Stimulated activated CD4-positive, alpha-beta T cell treated with anti-CD3 and anti-CD28 coated beads, Interleukin-2, amount 100 ng/mL, for 48 hours (primary cell): Measurements from ENCODE around the gene CBX2.

Source experiments
- DNase-seq, 2 donors: peaks; one replicate each; pipeline ENCODE4 v3.0.0-alpha.2; 2020

CBX2 gene

DNA sequence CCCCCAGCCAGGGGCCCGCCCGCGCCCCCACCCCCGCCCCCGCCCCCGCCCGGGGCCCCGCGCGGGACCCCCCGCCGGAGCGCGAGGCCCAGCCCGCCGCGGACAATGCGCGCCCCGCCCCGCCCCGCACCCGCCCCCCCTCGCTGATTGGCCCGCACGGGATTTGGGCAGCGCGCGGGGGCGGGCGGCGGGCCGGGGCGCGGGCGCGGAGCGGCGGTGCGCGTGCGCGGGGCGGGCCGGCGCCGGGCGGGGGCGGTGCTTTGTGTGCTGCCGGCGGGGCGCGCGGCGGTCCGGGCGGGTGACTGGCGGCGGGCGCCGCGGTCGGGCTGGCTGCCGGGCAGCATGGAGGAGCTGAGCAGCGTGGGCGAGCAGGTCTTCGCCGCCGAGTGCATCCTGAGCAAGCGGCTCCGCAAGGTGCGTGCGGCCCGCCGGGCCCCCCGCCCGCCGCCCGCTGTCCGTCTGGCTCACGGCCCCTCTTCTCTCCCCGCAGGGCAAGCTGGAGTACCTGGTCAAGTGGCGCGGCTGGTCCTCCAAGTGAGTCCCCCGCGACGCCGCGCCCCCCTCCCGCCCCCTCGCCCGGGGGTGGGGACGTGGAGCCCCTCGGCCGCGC lies at the start of gene CBX2:
Gene CBX2, plus strand, starts transcription at position 255 of the 610 bp plus-strand sequence. Its CDS starts 88 bp downstream, at position 343.
- peak; percentile 80 to 82 for DNase-seq

GRCh38 chr17:79728169-79728907 lies 49.6 kb upstream of the CBX2 start:
- peak; percentile 70 to 78 for DNase-seq

GRCh38 chr17:79728908-79729471 lies 49.0 kb upstream of the CBX2 start:
- no peak for DNase-seq

- no peak for DNase-seq
Observed at GRCh38 chr17:79729761-79730160, 48.2 kb upstream of the CBX2 start.

DNA sequence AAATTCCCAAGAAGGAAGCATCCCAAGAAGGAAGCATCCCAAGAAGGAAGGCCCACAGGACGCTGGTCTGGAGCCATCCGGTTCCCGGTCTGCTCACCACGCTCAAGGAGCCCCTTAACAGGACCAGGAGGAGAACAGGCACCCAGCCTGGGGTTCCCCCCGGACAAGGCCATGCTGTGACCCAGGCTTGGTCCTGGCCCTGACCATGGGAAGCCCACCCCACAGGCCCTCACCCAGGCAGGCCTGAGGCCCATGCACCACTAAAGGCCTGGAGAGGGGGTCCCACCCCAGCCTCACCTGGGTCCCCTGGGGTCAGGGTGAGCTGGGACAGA lies 47.5 kb upstream of the CBX2 start:
- no peak for DNase-seq

GRCh38 chr17:79730769-79731483 lies 47.0 kb upstream of the CBX2 start, which contains the start of gene ENPP7:
TSS of gene ENPP7 (plus strand) at chr17:79730943. CDS start at chr17:79731140, 197 bp downstream.
- no peak for DNase-seq

DNA sequence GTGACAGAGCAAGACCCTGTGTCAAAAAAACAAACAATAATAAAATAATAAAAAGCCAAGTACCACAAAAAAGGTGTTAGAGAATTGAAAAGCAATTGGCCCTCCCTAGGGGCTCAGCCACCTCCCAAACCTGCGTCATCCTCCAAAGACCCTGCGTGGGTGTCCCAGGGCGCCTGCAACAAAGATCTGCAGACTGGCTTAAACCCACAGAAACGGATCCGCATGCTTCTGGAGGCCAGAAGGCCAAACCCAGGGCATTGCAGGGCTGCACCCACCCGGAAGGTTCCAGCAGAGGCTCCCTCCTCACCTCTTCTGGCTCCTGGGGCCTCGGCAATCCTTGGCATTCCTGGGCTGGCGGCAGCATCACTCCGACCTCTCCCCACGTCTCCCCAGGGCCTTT lies 45.7 kb upstream of the CBX2 start:
- no peak for DNase-seq

DNA sequence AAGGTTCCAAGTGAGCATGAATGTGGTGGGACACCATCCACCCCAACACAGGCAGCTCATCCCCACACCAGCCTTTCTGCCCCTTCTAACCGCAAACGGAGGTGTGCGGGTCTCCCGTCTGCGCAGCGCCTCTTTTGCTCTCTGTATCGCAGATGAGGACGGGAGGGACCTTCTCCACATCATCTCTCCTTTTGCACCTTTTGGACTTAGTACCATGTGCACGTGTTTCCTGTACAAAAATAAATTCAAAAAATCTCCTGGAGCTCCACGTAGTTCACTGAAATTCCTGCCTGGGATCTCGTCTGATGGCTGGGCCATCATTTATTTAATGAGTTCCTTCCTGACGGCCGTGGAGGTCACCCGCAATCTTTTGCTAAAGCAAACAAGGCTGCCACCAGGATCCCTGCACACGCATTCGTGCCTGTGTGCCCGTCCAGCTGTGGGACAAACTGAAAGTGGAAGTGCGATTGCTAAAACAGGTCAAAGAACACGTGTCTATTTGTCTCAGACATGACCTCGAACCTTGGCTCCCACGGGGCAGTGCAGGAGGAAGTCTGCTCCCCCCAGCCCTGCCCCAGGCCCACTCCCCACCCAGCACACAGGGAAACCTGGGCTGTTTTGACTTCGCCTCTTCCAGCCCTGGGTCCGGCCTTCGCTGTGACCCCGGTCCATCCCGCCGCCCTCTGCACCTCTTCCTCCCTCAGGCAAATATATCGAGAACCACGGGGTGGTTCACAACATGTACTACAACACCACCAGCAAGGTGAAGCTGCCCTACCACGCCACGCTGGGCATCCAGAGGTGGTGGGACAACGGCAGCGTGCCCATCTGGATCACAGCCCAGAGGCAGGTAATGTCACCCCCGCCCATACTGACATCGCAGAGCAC lies 44.9 kb upstream of the CBX2 start:
- DNase-seq, result no peak

DNA sequence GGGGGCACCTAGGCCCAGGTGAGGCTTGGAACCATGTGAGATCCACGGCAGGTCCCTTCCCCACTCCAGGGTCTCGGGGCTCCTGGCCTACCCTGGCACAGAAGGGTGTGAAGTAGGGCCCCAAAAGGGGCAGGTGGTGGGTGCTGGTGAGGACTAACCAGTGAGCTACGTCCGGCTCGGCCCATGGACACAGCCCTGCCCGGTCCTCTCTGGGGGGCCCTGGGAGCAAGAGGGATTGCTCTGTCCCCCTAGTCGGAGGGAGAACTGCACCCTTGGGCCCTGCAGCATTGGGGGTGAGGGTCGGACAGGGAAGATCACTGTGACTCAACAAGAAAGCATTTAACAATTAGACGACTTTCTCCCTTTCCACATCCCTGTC lies 44.3 kb upstream of the CBX2 start:
- no peak for DNase-seq

DNA sequence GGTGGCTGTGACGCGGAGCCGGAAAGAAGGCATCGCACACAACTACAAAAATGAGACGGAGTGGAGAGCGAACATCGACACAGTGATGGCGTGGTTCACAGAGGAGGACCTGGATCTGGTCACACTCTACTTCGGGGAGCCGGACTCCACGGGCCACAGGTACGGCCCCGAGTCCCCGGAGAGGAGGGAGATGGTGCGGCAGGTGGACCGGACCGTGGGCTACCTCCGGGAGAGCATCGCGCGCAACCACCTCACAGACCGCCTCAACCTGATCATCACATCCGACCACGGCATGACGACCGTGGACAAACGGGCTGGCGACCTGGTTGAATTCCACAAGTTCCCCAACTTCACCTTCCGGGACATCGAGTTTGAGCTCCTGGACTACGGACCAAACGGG lies 42.9 kb upstream of the CBX2 start:
- no peak for DNase-seq

- no peak for DNase-seq
Observed at GRCh38 chr17:79737046-79737921, 40.7 kb upstream of the CBX2 start.

DNA sequence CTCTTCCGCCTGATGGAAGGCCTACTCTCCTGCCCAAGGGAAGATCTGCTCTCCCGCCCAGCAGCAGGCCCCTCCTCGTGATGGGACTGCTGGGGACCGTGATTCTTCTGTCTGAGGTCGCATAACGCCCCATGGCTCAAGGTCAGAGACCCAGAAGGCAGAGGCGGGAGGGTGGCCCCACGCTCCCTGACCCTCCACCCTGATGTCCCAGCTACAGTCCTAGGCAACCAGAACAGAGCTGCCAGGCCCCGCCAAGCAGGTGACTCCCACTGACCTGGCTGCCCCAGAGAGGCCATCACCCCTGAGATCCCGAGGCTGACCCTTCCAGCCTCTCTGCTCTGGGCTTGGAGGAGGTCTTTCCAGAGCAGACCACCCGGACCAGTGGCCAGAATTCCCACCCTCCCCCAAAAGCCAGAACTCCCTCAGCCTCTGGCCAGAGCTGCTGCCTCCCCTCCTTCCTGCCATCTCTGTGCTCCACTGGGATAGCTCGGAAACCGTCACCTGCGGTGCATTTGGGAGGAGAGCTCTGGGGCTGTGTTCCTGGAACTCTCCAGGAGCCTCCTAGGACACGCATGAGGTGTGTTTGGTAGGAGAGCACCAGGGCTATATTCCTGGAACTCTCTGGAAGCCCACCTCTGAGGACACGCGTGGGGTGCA lies 39.9 kb upstream of the CBX2 start:
- no peak for DNase-seq

GRCh38 chr17:79738643-79739042 lies 39.3 kb upstream of the CBX2 start:
- DNase-seq, result no peak

GRCh38 chr17:79739148-79740062 lies 38.5 kb upstream of the CBX2 start:
- DNase-seq, result no peak

DNA sequence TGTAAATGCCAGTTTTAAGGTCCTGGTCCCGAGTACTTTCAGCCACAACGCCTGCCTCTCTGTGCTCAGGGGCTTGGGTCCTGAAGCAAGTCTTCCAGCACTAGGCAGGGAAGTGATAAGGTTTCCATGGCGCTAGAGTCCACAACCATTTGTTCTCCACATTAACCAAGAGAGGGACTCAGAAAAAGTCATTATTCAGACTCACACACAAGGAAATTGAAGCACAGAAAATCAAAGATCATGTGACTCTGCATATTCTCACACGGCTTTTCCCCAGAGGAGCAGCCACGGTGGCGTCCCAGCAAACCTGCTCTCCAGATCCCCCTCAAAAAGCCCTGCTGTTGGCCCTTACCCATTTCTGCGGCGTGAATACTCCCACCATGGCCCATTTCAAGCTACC lies 37.5 kb upstream of the CBX2 start:
- no peak for DNase-seq

- DNase-seq, result no peak
Observed at GRCh38 chr17:79741401-79741750, 36.6 kb upstream of the CBX2 start.

DNA sequence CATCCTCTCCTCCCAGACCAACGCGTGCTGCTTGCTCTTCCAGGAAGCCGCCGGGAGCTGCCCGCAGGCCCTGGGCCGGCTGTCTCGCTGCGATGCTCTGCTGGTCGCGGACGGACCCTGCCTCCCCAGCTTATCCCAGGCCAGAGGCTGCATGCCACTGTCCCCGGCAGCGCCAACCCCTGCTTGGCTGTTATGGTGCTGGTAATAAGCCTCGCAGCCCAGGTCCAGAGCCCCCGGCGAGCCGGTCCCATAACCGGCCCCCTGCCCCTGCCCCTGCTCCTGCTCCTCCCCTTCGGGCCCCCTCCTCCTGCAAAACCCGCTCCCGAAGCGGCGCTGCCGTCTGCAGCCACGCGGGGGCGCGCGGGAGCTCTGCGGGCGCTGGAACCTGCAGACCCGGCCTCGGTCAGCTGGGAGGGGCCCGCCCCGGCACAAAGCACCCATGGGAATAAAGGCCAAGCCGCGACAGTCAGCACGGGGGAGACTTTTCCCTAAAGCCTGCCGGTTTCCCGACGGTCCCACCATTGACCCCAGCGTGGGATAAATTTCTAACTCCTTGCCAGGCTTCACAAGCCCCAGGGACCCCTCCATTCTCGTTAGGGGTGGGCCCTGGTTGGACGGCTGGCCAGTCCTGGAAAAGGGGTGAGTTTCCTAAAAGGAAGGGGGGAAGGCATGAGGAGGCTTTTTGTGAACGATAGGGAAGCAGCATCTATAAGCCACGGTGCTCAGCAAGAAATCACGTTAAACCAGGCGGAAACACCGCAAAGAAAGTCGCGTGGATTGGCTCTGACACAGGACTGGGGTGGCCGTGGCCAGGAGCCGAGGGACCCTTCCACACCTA lies 36.0 kb upstream of the CBX2 start:
- peak; percentile 72 to 81 for DNase-seq

- DNase-seq, result no peak
Observed at GRCh38 chr17:79742589-79742918, 35.4 kb upstream of the CBX2 start.

DNA sequence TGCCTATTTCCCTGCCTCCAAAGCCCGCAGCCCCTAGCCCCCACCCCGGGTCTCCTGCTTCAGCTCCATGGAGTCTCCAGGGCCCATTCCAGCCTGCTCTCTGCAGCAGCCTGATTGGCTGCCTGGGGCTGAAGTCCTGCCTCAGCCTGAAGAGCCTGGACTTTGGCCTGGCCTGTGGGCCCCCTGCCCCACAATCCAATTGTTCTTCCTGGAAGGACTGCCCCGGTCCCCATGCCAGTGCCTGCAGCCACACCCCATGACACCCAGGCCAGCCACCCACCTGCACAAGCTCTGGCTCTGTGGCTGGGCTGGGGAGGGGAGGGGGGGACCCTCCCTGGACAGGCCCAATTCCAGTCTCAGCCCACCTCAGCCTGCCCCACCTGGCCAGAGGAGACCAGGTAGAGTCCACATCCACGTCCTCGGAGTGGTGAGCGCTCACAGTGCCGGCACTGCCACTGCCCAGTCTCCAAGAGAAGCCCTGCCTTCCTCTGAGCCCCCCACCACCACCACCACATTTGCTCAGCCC lies 34.9 kb upstream of the CBX2 start:
- DNase-seq, result no peak
